Islet of Langerhans (tissue), 1 donor: ENCODE data around the gene EIF3I.

ENCODE experiments used
- FAIRE-seq: peaks from one replicate; lab custom pipeline; 2011; peaks lifted over from hg19 to GRCh38; lab: Jason Lieb, UNC

The EIF3I gene

GRCh38 chr1:32198237-32199042 is 23.8 kb upstream of the EIF3I start:
- no peak for FAIRE-seq

- FAIRE-seq: no peak
Observed at GRCh38 chr1:32199043-32199716, 23.0 kb upstream of the EIF3I start.

- no peak for FAIRE-seq
Observed at GRCh38 chr1:32199717-32200072, 22.5 kb upstream of the EIF3I start.

GRCh38 chr1:32200226-32201010 is 21.8 kb upstream of the EIF3I start, which contains the start of gene CCDC28B:
CCDC28B (plus strand) TSS chr1:32200595; CDS start chr1:32201936, 1,341 bp downstream.
- no peak for FAIRE-seq

GRCh38 chr1:32201011-32201855 is 21.0 kb upstream of the EIF3I start:
- FAIRE-seq: no peak

GRCh38 chr1:32204943-32205361 is 17.3 kb upstream of the EIF3I start:
- FAIRE-seq: no peak

- FAIRE-seq: no peak
Observed at GRCh38 chr1:32205401-32206370, 16.5 kb upstream of the EIF3I start, which contains the start of gene IQCC. IQCC (plus strand) TSS chr1:32205671; CDS start chr1:32205682, 11 bp downstream.

GRCh38 chr1:32208469-32208868 is 13.7 kb upstream of the EIF3I start:
- no peak for FAIRE-seq

GRCh38 chr1:32208891-32209328 is 13.3 kb upstream of the EIF3I start, which contains the start of gene DCDC2B:
DCDC2B (plus strand) TSS chr1:32209089; CDS start chr1:32209094, 5 bp downstream.
- no peak for FAIRE-seq

GRCh38 chr1:32215629-32216480 is 6.4 kb upstream of the EIF3I start:
- FAIRE-seq: no peak

GRCh38 chr1:32216566-32216965 is 5.6 kb upstream of the EIF3I start:
- no peak for FAIRE-seq

- no peak for FAIRE-seq
Observed at GRCh38 chr1:32219022-32219421, 3.2 kb upstream of the EIF3I start.

- no peak for FAIRE-seq
Observed at GRCh38 chr1:32220746-32221580, 1.2 kb upstream of the EIF3I start.

- no peak for FAIRE-seq
Observed at GRCh38 chr1:32221581-32221979, 627 bp upstream of the EIF3I start.

GRCh38 chr1:32223683-32224082 is 1.5 kb downstream of the EIF3I start:
- no peak for FAIRE-seq

- no peak for FAIRE-seq
Observed at GRCh38 chr1:32224285-32224684, 2.1 kb downstream of the EIF3I start.

GRCh38 chr1:32228771-32229170 is 6.6 kb downstream of the EIF3I start:
- no peak for FAIRE-seq

GRCh38 chr1:32231843-32232432 is 9.7 kb downstream of the EIF3I start:
- no peak for FAIRE-seq
